K562 (cell line): ENCODE data around the gene ZNF473.

Experiments
- ATF7 ChIP-seq: fragments of 450-650 bp; IDR thresholded peaks from 2 replicates; pipeline ENCODE4 v1.7.1; 2014; ENCODE audit warnings: mild to moderate bottlenecking, moderate library complexity
- FOXM1 ChIP-seq, 2 experiments: fragments of 450-650 bp in 1 of 2; sonication (generic) in 1 of 2; formaldehyde crosslinking in 1 of 2; IDR thresholded peaks; 2 replicates each; pipeline versions ENCODE4 v1.6.1 to v1.9.0; 2017 to 2022; ENCODE audit warnings: low read depth in 2 of 2, mild to moderate bottlenecking in 2 of 2, missing genetic modification reagents in 1 of 2, moderate library complexity in 1 of 2
- LARP7 ChIP-seq: fragments of 450-650 bp; IDR thresholded peaks from 2 replicates; pipeline ENCODE4 v1.6.1; 2016
- TF ChIP-seq, protein P1 (sequence below): sonication (generic); formaldehyde crosslinking; IDR thresholded peaks from 2 replicates; pipeline ENCODE4 v1.8.1; 2023; ENCODE audit warnings: mild to moderate bottlenecking, missing genetic modification reagents, moderate library complexity

DNA sequence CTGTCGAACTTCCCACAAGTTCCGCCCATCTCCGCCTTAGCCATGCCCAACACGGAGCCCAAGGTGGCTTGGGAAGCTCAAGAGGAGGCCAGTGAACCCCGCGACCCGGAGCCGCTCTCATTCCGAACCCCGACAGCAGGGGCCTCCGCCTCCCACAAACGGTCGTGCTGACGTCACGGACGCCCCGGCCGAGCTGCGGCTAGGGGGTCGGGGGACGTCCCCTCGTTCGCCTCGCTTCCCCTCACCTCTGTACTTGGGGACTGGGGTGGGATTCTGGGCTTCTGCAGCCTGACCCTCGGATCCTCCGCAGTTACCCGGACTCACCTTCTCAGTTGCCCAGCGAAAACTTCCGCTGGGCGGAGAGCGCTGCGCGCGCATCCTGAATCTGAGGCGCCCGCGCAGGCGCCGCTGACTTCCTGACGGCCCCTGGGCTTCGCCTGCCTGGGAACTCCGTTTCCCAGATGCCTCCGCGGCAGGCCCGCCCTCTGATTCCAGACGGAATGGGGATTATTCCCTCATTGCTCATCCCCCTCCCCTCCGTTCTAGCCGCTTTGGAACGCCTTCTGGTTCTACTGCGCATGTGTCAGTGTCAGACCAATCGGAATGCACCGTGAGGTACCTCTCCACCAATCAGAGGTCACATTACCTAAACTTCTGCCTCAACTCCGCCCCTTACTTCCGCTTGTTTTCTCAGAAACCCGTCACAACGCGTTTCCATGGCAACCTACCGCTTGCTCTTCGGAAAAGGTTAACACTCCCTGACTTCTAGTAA is 597 bp upstream of the ZNF473 start, which contains the start of gene VRK3:
- TF ChIP-seq FOXM1 (IDR thresholded peaks at IDR 0.05; ENCODE audit: low read depth) = no peak
- TF ChIP-seq FOXM1 (CRISPR knock-in tag; IDR thresholded peaks at IDR 0.05; ENCODE audit: low read depth) = no peak
- TF ChIP-seq ATF7 = peak; percentile 84
- TF ChIP-seq, protein P1, sequence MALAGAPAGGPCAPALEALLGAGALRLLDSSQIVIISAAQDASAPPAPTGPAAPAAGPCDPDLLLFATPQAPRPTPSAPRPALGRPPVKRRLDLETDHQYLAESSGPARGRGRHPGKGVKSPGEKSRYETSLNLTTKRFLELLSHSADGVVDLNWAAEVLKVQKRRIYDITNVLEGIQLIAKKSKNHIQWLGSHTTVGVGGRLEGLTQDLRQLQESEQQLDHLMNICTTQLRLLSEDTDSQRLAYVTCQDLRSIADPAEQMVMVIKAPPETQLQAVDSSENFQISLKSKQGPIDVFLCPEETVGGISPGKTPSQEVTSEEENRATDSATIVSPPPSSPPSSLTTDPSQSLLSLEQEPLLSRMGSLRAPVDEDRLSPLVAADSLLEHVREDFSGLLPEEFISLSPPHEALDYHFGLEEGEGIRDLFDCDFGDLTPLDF (CRISPR knock-in tag) = no peak
- TF ChIP-seq LARP7 = no peak
